Measurements from ENCODE around the gene HABP2.

Gene HABP2

DNA sequence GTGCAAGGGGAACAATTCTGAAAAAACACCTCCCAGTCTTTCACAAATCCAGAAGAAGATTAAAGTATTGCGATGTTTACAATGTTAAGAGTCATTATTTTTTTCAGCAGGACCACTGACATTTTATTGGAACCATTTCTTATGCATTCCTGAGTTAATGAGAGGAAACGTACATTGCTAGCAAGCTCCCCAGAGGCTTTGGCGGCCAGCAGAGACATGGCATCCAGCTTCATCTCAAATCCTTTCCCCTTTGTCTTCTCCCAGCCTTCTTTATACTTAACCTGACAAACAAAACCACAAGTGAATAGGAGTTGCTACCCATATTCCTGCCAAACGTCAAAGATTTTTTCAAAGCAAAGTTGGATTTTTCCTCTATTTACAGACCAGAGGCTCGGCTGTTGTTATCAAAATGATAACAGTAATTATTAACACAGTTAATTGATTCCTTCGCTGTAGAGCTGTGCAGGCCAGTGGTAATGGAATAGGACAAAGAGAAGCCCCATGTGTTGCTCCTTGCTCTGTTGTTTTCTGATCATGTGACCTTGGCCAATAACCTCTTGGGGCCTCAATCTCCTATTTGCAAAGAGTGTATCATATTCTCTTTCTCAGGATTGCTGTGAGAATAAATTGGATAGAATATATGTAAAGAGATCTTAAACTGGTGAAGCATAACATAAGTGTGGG lies 79.0 kb downstream of the HABP2 start:
- no peak for DNase-seq (ENCODE audit: low read depth)
